ENCODE data around the gene SYNE2. TPM values are rescaled to one million over a fixed set of nuclear protein-coding genes. Genes with fewer than 3 reads are reported as not detected.

SYNE2 gene
- total RNA-seq, 2 donors from 2014 or later, result 104 to 390 TPM

DNA sequence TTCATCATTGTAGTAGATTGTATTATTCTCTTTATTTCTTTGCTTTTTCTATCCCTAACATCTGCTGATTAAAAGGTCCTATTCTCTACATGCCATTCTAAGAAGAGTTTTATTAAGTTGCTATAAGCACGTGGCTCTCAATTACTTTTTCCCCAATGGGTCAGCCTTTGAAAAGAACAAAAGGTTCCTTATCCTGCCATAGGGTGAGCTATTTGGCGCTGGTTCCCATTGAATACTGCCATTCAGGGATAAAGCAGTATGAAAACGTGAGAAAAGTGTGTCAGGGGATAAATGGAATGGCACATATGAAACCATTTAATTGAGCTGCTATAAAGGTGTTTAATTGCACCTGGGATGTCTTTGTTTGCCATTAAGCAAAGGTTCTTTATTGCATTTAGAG lies 80.9 kb downstream of the SYNE2 start:
- H3K36me3 ChIP-seq, result no peaks in the 10 kb centered on the region
- WGBS, result 34% methylated on average over 3 of the region's 3 CpGs
- no peaks in the 10 kb centered on the region for H3K27me3 ChIP-seq (replicated peaks; ENCODE audit: insufficient read depth)
- no peak for TF ChIP-seq POLR2A (IDR thresholded peaks at IDR 0.05)
- TF ChIP-seq, protein P1, sequence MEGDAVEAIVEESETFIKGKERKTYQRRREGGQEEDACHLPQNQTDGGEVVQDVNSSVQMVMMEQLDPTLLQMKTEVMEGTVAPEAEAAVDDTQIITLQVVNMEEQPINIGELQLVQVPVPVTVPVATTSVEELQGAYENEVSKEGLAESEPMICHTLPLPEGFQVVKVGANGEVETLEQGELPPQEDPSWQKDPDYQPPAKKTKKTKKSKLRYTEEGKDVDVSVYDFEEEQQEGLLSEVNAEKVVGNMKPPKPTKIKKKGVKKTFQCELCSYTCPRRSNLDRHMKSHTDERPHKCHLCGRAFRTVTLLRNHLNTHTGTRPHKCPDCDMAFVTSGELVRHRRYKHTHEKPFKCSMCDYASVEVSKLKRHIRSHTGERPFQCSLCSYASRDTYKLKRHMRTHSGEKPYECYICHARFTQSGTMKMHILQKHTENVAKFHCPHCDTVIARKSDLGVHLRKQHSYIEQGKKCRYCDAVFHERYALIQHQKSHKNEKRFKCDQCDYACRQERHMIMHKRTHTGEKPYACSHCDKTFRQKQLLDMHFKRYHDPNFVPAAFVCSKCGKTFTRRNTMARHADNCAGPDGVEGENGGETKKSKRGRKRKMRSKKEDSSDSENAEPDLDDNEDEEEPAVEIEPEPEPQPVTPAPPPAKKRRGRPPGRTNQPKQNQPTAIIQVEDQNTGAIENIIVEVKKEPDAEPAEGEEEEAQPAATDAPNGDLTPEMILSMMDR (IDR thresholded peaks at IDR 0.05), result no peak
- TF ChIP-seq POLR2AphosphoS5 (IDR thresholded peaks at IDR 0.05), result no peak
- no peaks in the 10 kb centered on the region for H3K9me3 ChIP-seq
- intact Hi-C loops (cut with DNase I), result no loop called here
- no peak for DNase-seq (ENCODE audit: low spot score)
- H3K4me3 ChIP-seq, result no peak overlapping the region
- no peak overlapping the region for H3K27ac ChIP-seq
- no peaks in the 10 kb centered on the region for H3K4me1 ChIP-seq (replicated peaks)

DNA sequence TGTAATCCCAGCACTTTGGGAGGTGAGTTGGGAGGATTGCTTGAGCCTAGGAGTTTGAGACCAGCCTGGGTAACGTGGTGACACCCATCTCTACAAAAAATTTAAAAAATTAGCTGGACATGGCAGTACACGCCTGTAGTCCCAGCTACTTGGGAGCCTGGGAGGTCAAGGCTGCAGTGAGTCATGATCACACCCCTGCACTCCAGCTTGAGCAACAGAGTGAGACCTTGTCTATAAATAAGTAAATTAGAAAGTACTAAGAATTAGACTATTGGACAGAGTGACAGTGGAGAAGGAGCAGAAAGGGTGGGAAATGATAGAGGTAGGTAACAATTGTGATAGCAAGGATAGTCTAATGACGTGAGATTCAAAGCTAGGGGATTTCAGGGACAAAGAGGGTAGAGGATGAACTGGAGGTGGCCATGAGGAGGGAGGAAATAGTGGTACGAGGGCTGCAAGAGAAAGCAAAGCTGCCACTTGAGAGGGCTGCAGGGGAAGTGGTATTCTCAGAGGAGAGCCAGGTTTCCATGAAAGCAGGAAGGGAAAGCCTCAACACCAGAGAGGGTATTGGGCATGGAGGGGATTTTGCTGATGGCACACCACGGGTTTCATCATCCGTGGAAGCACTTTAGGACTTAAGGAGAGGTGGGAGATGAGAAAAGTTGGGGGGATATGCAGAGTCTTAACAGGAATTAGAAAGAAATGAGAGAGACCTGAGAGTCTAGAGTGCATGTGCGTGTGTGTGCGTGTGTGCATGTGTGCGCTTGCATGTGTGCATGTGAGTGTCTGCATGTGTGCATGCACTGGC lies 85.6 kb downstream of the SYNE2 start:
- WGBS, result 89% methylated on average over 9 of the region's 9 CpGs
- Histone ChIP-seq H3K4me1 (replicated peaks) (no peaks in the 10 kb centered on the region), H3K27me3 (replicated peaks; ENCODE audit: insufficient read depth) (no peaks in the 10 kb centered on the region), H3K4me3 (no peak overlapping the region), H3K27ac (no peak overlapping the region), H3K36me3 (no peaks in the 10 kb centered on the region), H3K9me3 (no peaks in the 10 kb centered on the region)
- no peak for TF ChIP-seq POLR2AphosphoS5 (IDR thresholded peaks at IDR 0.05)
- TF ChIP-seq POLR2A (IDR thresholded peaks at IDR 0.05), result no peak
- TF ChIP-seq, protein P1 (IDR thresholded peaks at IDR 0.05), result no peak
- DNase-seq (ENCODE audit: low spot score), result no peak
- intact Hi-C loops (cut with DNase I), result no loop called here

DNA sequence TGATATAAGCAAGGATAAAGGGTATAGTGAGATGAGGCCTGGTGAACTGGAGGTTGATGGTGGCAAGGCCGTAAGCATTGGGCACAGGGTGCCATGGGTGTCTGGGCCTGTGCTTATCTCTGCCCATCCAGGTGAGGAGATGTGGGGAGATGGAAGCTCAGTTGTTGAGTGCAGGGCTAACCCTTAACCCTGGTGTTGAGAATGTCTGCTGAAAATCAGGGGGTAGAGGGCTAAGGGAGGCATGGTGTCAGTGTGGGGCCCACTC lies 86.1 kb downstream of the SYNE2 start:
- no peaks in the 10 kb centered on the region for H3K9me3 ChIP-seq
- DNase-seq (ENCODE audit: low spot score), result no peak
- H3K4me3 ChIP-seq, result no peak overlapping the region
- no peaks in the 10 kb centered on the region for H3K27me3 ChIP-seq (replicated peaks; ENCODE audit: insufficient read depth)
- no peaks in the 10 kb centered on the region for H3K36me3 ChIP-seq
- TF ChIP-seq POLR2AphosphoS5 (IDR thresholded peaks at IDR 0.05) (no peak), POLR2A (IDR thresholded peaks at IDR 0.05) (no peak)
- TF ChIP-seq, protein P1 (IDR thresholded peaks at IDR 0.05), result no peak
- no peaks in the 10 kb centered on the region for H3K4me1 ChIP-seq (replicated peaks)
- intact Hi-C loops (cut with DNase I), result no loop called here
- H3K27ac ChIP-seq, result no peak overlapping the region
- WGBS, result 91% methylated on average over 1 of the region's 1 CpG

DNA sequence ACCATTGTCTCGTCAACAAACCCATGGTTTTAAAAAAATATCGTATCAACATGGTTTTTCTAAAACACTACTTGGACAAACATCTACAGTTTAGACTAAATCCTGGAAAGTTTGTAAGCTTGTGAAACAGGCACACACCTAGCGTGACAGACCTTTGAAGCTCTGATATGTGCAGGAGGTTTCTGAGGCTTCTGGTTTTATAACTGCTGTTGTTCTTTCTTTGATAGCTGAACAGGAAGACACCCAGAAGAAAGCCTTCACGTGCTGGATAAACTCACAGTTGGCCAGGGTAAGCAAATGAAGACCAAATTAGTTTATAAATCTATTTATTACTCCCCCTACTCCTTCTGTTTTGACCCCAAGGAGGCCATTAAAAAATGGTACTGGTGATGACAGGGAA lies 87.6 kb downstream of the SYNE2 start:
- intact Hi-C loops (cut with DNase I), result loop anchor here (2.0 kb wide), 1 partner anchor 24 kb away; no protein-coding TSS in a partner anchor
- no peaks in the 10 kb centered on the region for H3K9me3 ChIP-seq
- no peak overlapping the region for H3K4me3 ChIP-seq
- TF ChIP-seq, protein P1 (IDR thresholded peaks at IDR 0.05), result no peak
- TF ChIP-seq POLR2A (IDR thresholded peaks at IDR 0.05), result no peak
- no peak for TF ChIP-seq POLR2AphosphoS5 (IDR thresholded peaks at IDR 0.05)
- H3K27ac ChIP-seq, result no peak overlapping the region
- no peaks in the 10 kb centered on the region for H3K36me3 ChIP-seq
- DNase-seq (ENCODE audit: low spot score), result no peak
- H3K4me1 ChIP-seq (replicated peaks), result no peaks in the 10 kb centered on the region
- WGBS, result 73% methylated on average over 4 of the region's 4 CpGs
- H3K27me3 ChIP-seq (replicated peaks; ENCODE audit: insufficient read depth), result no peaks in the 10 kb centered on the region

DNA sequence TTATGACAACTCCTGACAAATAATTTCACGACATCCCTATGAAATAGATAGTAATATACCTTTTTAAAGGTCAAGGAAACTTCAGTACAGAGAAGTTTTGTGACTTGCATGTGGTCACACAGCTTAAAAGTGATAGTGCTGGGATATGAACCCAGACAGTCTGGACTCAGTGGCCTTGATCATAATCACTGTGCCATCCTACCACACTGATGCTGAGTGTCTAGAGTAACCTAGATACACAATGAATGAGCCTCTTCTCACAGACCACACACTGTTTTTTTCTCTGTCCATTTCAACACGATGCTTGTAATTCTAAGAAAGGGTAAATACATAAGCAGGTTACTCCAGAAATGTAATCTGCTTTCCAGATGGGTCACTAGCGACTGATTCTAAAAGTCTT lies 88.2 kb downstream of the SYNE2 start:
- TF ChIP-seq POLR2A (IDR thresholded peaks at IDR 0.05) (no peak), POLR2AphosphoS5 (IDR thresholded peaks at IDR 0.05) (no peak)
- TF ChIP-seq, protein P1 (IDR thresholded peaks at IDR 0.05), result no peak
- H3K4me3 ChIP-seq, result no peak overlapping the region
- no peaks in the 10 kb centered on the region for H3K36me3 ChIP-seq
- H3K27ac ChIP-seq, result no peak overlapping the region
- H3K27me3 ChIP-seq (replicated peaks; ENCODE audit: insufficient read depth), result no peaks in the 10 kb centered on the region
- H3K4me1 ChIP-seq (replicated peaks), result no peaks in the 10 kb centered on the region
- 56% methylated on average over 3 of the region's 3 CpGs for WGBS
- no peaks in the 10 kb centered on the region for H3K9me3 ChIP-seq
- intact Hi-C loops (cut with DNase I), result loop anchor here (2.0 kb wide), 1 partner anchor 24 kb away; no protein-coding TSS in a partner anchor
- no peak for DNase-seq (ENCODE audit: low spot score)

All from prostate gland (tissue), 2 donors.